Tibial nerve (tissue), 4 donors: ENCODE measurements around the gene WDR70. TPM values are rescaled to one million over a fixed set of nuclear protein-coding genes. Genes with fewer than 3 reads are reported as not detected.

Experiments used
- DNase-seq, 2 donors: peaks; one replicate each; pipeline ENCODE4 v3.0.0-alpha.2; 2019; ENCODE audit warnings: low spot score in 2 of 2
- H3K27ac ChIP-seq, 4 donors: fragments of 200-600 bp; sonication (generic) in 3 of 4; one replicate each; pipeline ENCODE4 v1.5.1; 2017 to 2019; ENCODE audit warnings: mild to moderate bottlenecking in 1 of 4
- H3K27me3 ChIP-seq, 2 donors: fragments of 200-600 bp; sonication (generic) in 1 of 2; one replicate each; pipeline versions ENCODE4 v1.5.1 to v1.6.0; 2017 to 2019
- H3K36me3 ChIP-seq, 3 donors: fragments of 200-600 bp; sonication (generic); one replicate each; pipeline ENCODE4 v1.5.1; 2018 to 2019
- H3K4me1 ChIP-seq, 4 donors: fragments of 200-600 bp; sonication (generic) in 3 of 4; one replicate each; pipeline ENCODE4 v1.5.1; 2017 to 2019
- H3K4me3 ChIP-seq, 4 donors: fragments of 200-600 bp; sonication (generic) in 3 of 4; one replicate each; pipeline ENCODE4 v1.5.1; 2017 to 2019; ENCODE audit warnings: mild to moderate bottlenecking in 1 of 4, moderate library complexity in 1 of 4
- H3K9me3 ChIP-seq, 4 donors: fragments of 200-600 bp; sonication (generic) in 3 of 4; one replicate each; pipeline ENCODE4 v1.5.1; 2017 to 2019
- EP300 ChIP-seq, 2 donors: sonication (generic); formaldehyde crosslinking; IDR thresholded peaks; one replicate each; pipeline ENCODE4 v1.6.1; 2017; ENCODE audit warnings: antibody characterized with exemption in 2 of 2, mild to moderate bottlenecking in 1 of 2
- POLR2A ChIP-seq, 2 donors: fragments of 450-650 bp; IDR thresholded peaks; one replicate each; pipeline ENCODE4 v1.6.1; 2017; ENCODE audit warnings: antibody characterized with exemption in 2 of 2, mild to moderate bottlenecking in 2 of 2, moderate library complexity in 2 of 2
- WGBS, 2 donors: methylation state at CpG; one replicate each; pipeline ENCODE4 v1.1.5; 2018; 5-methylcytosine and 5-hydroxymethylcytosine counted together
- total RNA-seq, 4 donors: library from RNA; depleted of rRNA; stranded (reverse); fragments of >200 nt; gene quantifications; one replicate each; pipeline ENCODE4 v1.1.0, GENCODE V29; 2016
- TF ChIP-seq, protein P1 (sequence below), 5 experiments: fragments of 200-600 bp in 3 of 5; fragments of 450-650 bp in 2 of 5; sonication (generic) in 3 of 5; IDR thresholded peaks; one replicate each; pipeline ENCODE4 v1.5.1; 2016 to 2019; ENCODE audit warnings: antibody characterized with exemption in 5 of 5, mild to moderate bottlenecking in 3 of 5, moderate library complexity in 2 of 5

WDR70 gene
- total RNA-seq, 4 donors from 2014 or later: 35.1 to 68.6 (median 47.4) TPM

DNA sequence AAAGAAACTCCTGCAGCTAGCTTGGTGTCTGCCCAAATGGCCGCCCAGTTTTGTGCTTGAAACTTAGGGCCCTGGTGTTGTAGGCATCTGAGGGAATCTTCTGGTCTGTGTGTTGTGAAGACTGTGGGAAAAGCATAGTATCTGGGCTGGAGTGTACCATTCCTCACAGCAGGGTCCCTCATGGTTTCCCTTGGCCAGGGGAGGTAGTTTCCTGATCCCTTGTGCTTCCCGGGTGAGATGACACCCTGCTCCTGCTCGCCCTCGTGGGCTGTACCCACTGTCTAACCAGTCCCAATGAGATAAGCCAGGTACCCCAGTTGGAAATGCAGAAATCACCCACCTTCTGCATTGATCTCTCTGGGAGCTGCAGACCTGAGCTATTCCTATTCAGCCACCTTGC is 277.9 kb downstream of the WDR70 start:
- Histone ChIP-seq H3K27me3 (no peaks in the 10 kb centered on the region), H3K36me3 (peaks cover 0 to 7% (median 0%) of the 10 kb centered on the region in 3 donors), H3K4me1 (peaks cover 0 to 17% (median 4%) of the 10 kb centered on the region in 4 donors), H3K27ac (no peak overlapping the region), H3K9me3 (peaks cover 0 to 21% (median 6%) of the 10 kb centered on the region in 4 donors), H3K4me3 (no peak overlapping the region)
- DNase-seq: no peak
- 67 to 100% methylated on average over 4 of the region's 4 CpGs for WGBS, 2 donors
- TF ChIP-seq EP300 (IDR thresholded peaks at IDR 0.05) (no peak), POLR2A (IDR thresholded peaks at IDR 0.05) (no peak)
- TF ChIP-seq, protein P1, sequence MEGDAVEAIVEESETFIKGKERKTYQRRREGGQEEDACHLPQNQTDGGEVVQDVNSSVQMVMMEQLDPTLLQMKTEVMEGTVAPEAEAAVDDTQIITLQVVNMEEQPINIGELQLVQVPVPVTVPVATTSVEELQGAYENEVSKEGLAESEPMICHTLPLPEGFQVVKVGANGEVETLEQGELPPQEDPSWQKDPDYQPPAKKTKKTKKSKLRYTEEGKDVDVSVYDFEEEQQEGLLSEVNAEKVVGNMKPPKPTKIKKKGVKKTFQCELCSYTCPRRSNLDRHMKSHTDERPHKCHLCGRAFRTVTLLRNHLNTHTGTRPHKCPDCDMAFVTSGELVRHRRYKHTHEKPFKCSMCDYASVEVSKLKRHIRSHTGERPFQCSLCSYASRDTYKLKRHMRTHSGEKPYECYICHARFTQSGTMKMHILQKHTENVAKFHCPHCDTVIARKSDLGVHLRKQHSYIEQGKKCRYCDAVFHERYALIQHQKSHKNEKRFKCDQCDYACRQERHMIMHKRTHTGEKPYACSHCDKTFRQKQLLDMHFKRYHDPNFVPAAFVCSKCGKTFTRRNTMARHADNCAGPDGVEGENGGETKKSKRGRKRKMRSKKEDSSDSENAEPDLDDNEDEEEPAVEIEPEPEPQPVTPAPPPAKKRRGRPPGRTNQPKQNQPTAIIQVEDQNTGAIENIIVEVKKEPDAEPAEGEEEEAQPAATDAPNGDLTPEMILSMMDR (IDR thresholded peaks at IDR 0.05): no peak

DNA sequence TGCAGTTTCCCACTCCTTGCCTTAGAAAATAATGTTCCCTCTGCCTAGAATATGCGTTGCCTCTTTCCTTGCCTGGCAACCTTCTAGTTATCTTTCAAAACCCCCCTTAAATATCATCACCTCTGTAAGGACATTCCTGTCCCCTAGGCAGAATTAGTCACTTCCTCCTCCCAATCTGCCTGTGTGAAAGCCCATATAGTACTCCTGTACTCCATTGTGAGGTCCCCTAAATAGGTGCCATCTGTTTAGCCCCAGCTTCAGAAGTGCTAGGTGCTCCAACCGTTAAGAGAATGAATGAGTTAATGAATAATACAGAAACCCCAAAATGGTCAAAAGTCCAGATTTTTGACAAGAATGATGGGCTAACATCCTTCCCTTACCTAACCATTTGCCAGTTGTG is 279.3 kb downstream of the WDR70 start:
- Histone ChIP-seq H3K4me1 (peaks cover 0 to 21% (median 4%) of the 10 kb centered on the region in 4 donors), H3K9me3 (peaks cover 0 to 16% (median 6%) of the 10 kb centered on the region in 4 donors), H3K27ac (no peak overlapping the region), H3K36me3 (peaks cover 0 to 7% (median 0%) of the 10 kb centered on the region in 3 donors), H3K4me3 (no peak overlapping the region), H3K27me3 (no peaks in the 10 kb centered on the region)
- TF ChIP-seq, protein P1 (IDR thresholded peaks at IDR 0.05): no peak
- TF ChIP-seq EP300 (IDR thresholded peaks at IDR 0.05): no peak
- TF ChIP-seq POLR2A (IDR thresholded peaks at IDR 0.05): no peak
- no peak for DNase-seq
- 68 to 74% methylated on average over 2 of the region's 2 CpGs for WGBS, 2 donors

DNA sequence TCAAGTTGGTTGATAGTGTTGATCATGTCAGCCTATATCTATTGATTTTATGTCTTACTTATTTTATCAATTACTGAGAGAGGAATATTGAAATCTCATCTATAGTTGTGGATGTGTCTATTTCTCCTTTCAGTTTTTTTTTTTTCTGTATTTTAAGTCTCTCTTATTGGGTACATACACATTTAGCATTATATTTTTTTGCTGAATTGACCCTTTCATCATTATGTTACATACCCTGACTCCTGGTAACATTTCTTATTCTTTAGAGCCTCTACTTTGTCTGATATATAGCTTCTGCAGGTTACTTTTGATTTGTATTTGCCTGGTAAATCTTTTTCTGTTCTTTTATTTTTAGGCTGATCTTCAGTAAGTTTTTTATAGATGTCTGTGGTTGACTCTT is 281.2 kb downstream of the WDR70 start:
- Histone ChIP-seq H3K27me3 (no peaks in the 10 kb centered on the region), H3K36me3 (peaks cover 0 to 7% (median 0%) of the 10 kb centered on the region in 3 donors), H3K4me3 (no peak overlapping the region), H3K9me3 (peaks cover 0 to 1% (median 0%) of the 10 kb centered on the region in 4 donors), H3K4me1 (peaks cover 0 to 32% (median 4%) of the 10 kb centered on the region in 4 donors), H3K27ac (no peak overlapping the region)
- DNase-seq: no peak
- no peak for TF ChIP-seq EP300 (IDR thresholded peaks at IDR 0.05)
- no peak for TF ChIP-seq POLR2A (IDR thresholded peaks at IDR 0.05)
- TF ChIP-seq, protein P1 (IDR thresholded peaks at IDR 0.05): no peak

DNA sequence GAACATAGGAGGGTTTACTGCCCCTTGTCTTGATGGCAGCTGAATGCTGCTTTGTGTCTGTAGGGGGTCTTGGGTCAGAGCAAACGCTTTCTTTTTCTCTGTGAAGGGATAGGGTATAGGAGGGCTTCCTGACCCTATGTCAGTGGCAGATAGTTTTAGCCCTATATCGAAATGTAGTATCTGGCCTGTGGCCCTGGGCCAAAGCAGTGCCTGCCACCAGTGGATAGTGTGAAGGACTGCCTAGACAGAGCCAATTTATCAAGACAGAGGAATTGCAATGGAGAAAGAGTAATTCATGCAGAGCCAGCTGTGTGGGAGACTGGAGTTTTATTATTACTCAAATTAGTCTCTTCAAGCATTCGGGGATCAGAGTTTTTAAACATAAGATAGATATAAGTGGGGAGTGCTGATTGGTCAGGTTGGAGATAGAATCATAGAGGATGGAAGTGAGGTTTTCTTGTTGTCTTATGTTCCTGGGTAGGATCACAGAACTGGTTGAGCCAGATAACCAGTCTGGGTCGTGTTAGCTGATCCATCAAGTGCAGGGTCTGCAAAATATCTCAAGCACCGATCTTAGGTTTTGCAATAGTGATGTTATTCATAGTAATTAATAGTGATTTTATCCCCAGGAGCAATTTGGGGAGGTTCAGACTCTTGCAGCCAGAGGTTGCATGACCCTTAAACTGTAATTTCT is 282.3 kb downstream of the WDR70 start:
- Histone ChIP-seq H3K36me3 (peaks cover 0 to 3% (median 0%) of the 10 kb centered on the region in 3 donors), H3K27me3 (no peaks in the 10 kb centered on the region), H3K4me1 (peaks cover 0 to 32% (median 4%) of the 10 kb centered on the region in 4 donors), H3K27ac (no peak overlapping the region), H3K9me3 (no peaks in the 10 kb centered on the region), H3K4me3 (no peak overlapping the region)
- TF ChIP-seq POLR2A (IDR thresholded peaks at IDR 0.05) (no peak), EP300 (IDR thresholded peaks at IDR 0.05) (no peak)
- TF ChIP-seq, protein P1 (IDR thresholded peaks at IDR 0.05): no peak
- no peak for DNase-seq
- 42 to 47% methylated on average over 5 of the region's 5 CpGs for WGBS, 2 donors

DNA sequence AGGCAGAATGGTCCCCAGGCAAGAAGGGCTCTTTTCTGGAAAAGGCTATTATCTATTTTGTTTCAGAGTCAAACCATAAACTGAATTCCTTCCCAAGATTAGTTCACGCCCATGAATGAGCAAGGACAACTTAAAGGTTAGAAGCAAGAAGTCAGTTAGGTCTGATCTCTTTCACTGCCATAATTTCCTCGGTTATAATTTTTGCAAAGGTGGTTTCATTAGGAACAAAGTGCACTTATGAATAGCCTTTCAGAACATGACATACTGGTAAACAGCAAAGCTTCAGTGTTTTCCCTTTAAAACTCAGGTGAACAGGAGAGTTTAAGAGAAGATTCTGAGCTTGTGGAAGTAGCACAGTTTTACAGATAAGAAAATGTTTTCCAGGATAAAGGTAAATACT is 282.8 kb downstream of the WDR70 start:
- Histone ChIP-seq H3K36me3 (no peaks in the 10 kb centered on the region), H3K9me3 (no peaks in the 10 kb centered on the region), H3K27ac (peak overlapping the region in 1 of 4 donors; percentile 47), H3K27me3 (no peaks in the 10 kb centered on the region), H3K4me3 (no peak overlapping the region), H3K4me1 (peaks cover 0 to 32% (median 4%) of the 10 kb centered on the region in 4 donors)
- no peak for DNase-seq
- TF ChIP-seq, protein P1 (IDR thresholded peaks at IDR 0.05): no peak
- no peak for TF ChIP-seq POLR2A (IDR thresholded peaks at IDR 0.05)
- TF ChIP-seq EP300 (IDR thresholded peaks at IDR 0.05): no peak
- WGBS, 2 donors: 50 to 60% methylated on average over 2 of the region's 2 CpGs
